ENCODE data around the gene PTPRM.

Gene PTPRM

DNA sequence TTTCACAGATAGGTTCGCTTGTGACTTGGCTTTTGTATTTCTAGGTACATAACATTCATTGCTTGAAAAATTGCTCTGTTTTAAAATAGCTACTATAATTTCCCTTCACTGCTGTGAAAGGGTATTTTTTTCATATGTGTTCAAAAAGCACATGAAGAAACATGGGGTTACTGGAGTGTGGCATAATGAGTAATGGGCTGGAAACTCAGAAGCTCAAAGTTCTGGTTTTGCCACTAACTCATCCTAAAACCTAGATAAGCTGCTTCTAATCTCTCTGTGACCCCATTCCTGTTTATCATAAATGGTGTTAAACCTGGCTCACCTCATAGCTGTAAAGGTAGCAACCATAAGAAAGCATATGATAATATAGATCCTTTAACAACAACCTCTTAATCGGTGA, 319.3 kb downstream of the PTPRM start:
- H3K4me3 ChIP-seq (ENCODE audit: low read length), result no peak overlapping the region
- TF ChIP-seq, protein P1, sequence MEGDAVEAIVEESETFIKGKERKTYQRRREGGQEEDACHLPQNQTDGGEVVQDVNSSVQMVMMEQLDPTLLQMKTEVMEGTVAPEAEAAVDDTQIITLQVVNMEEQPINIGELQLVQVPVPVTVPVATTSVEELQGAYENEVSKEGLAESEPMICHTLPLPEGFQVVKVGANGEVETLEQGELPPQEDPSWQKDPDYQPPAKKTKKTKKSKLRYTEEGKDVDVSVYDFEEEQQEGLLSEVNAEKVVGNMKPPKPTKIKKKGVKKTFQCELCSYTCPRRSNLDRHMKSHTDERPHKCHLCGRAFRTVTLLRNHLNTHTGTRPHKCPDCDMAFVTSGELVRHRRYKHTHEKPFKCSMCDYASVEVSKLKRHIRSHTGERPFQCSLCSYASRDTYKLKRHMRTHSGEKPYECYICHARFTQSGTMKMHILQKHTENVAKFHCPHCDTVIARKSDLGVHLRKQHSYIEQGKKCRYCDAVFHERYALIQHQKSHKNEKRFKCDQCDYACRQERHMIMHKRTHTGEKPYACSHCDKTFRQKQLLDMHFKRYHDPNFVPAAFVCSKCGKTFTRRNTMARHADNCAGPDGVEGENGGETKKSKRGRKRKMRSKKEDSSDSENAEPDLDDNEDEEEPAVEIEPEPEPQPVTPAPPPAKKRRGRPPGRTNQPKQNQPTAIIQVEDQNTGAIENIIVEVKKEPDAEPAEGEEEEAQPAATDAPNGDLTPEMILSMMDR (conservative IDR thresholded peaks at IDR 0.05; ENCODE audit: low read depth, low read length), result no peak
- no peak for DNase-seq (ENCODE audit: low read depth)

DNA sequence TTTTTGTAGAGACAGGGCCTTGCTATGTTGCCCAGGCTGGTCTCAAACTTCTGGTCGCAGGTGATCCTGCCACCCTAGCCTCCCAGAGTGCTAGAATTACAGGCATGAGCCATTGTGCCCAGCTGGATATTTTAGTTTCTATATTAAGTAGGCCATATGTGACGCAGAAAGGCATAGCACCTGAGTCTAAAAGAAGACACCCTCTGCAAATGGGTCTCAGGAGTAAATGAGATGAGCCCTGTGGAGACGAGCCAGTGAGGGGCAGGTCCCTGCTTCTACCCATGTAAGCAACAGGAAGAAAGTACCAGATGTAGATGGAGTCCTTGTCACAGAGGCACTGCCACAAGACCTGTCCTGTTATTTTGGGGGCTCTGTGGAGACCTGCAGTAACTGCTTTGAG, 322.4 kb downstream of the PTPRM start:
- no peak overlapping the region for H3K4me3 ChIP-seq (ENCODE audit: low read length)
- TF ChIP-seq, protein P1 (conservative IDR thresholded peaks at IDR 0.05; ENCODE audit: low read depth, low read length), result no peak
- DNase-seq (ENCODE audit: low read depth), result no peak

DNA sequence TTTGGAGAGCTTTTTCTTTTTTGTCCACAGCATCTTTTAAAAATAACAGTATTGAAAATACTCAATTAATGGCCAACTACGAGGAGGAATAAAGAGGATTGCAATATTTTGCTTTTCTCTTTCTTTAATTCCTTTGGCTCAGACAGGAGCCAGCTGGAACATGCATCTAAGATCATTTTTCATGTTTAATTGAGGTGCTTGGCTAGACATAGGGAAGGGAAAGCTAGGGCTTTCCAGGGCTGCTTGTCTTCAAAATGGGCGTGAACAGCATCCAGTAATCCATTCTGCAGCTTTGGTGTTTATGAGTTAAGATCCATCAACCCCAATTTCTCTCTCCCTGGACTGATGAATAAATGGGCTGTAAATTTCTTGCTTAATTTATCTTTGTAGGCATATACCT, 323.0 kb downstream of the PTPRM start:
- DNase-seq (ENCODE audit: low read depth), result no peak
- no peak overlapping the region for H3K4me3 ChIP-seq (ENCODE audit: low read length)
- TF ChIP-seq, protein P1 (conservative IDR thresholded peaks at IDR 0.05; ENCODE audit: low read depth, low read length), result no peak

DNA sequence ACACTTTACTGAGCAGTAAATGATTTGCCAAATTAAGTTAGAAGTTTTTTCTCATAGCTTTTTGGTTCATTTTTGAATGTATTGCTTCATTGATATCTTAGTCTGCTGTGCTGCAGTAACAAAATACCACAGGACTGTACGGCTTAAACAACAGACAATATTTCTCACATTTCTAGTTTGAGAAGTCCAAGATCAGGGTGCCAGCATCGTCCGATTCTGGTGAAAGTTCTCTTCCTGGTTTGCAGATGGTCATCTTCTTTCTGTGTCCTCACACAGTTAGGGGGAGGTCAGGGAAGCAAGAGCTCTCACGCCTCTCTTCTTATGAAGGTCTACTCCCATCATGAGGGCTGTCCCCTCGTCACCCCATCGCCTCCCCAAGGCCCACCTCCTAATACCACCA, 325.4 kb downstream of the PTPRM start:
- no peak for DNase-seq (ENCODE audit: low read depth)
- TF ChIP-seq, protein P1 (conservative IDR thresholded peaks at IDR 0.05; ENCODE audit: low read depth, low read length), result no peak
- H3K4me3 ChIP-seq (ENCODE audit: low read length), result no peak overlapping the region

DNA sequence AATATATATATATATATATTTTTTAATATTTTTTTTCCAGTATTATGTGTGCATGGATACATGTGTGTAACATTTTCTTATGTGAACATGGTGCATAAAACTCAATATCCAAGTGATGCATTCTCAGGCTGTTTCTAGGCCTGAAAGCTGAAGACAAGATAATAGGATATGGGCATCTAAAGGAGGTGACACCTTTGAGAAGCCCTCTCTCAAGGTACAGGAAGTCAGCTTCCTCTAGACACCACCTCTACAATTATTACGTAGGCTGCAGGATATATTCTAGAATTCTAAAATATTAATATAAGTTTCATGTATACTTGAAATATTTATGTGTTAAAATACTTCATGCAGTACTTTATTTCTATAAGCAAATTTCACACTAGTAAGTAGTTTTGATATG, 327.5 kb downstream of the PTPRM start:
- TF ChIP-seq, protein P1 (conservative IDR thresholded peaks at IDR 0.05; ENCODE audit: low read depth, low read length), result no peak
- no peak for DNase-seq (ENCODE audit: low read depth)

DNA sequence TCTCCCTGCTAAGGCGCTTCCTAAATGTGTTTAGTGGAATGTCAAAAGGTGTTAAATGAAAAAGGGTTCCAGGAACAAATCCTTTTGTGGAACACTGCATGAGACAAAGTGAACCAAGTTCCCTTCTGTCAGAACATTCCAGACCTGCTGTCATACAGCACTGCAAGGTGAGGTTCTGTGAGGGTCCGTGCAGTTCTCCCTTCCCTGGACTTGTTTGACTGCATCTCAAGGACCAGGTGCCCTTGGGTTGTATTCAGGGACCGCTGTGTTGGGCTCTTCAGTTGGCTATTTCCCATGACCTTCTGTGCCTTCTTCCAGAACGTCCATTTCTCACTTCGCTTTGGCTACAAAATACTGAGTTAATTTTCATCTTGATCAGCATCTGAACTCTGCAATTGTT, 328.2 kb downstream of the PTPRM start:
- no peak for DNase-seq (ENCODE audit: low read depth)
- no peak overlapping the region for H3K4me3 ChIP-seq (ENCODE audit: low read length)
- TF ChIP-seq, protein P1 (conservative IDR thresholded peaks at IDR 0.05; ENCODE audit: low read depth, low read length), result no peak

More for the DNA sequence above, 327.5 kb downstream of the PTPRM start:
- no peak overlapping the region for H3K4me3 ChIP-seq (ENCODE audit: low read length)

DNA sequence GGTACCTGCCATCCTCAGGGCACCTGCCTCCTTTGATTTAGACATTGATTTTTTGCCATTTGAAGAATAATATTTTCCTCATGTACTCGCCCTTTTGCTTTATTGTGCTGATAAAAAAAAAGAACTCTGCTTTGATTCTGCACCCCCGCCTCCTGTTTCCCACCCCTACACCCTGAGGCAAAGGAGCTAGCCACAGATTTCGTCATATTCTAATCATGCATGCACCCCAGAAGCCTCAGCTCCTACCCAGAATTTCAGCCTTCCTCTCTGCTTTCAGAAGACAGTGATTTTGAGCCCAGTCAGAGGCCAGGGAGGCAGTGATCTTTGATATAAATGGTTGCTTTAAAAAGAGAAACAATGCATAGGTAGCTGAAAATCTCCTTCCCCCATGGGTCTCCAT, 329.0 kb downstream of the PTPRM start:
- TF ChIP-seq, protein P1 (conservative IDR thresholded peaks at IDR 0.05; ENCODE audit: low read depth, low read length), result no peak
- H3K4me3 ChIP-seq (ENCODE audit: low read length), result no peak overlapping the region

More for the DNA sequence above, 329.0 kb downstream of the PTPRM start:
- no peak for DNase-seq (ENCODE audit: low read depth)
